ENCODE measurements around the gene TF. TPM values are rescaled to one million over a fixed set of nuclear protein-coding genes. Genes with fewer than 3 reads are reported as not detected.

Gene TF
- total and polyA plus RNA-seq, 2 of the 8 experiments (the other 6 are each of a cell fraction or from before 2014, with no cell fraction given), result 0.02 to 0.26 TPM

- H2BK12ac ChIP-seq (ENCODE audit: low read depth, low read length), result no peak overlapping the region
- no peak overlapping the region for H4K91ac ChIP-seq (replicated peaks; ENCODE audit: insufficient read length, low read length)
- no peak overlapping the region for H4K5ac ChIP-seq (ENCODE audit: insufficient read length, low read depth, low read length)
- CTCF ChIA-PET (ENCODE audit: partially characterized antibody), result interaction anchor here (0.5 to 1.5 kb wide), 4 partner anchors 12 to 376 kb away, joined by 3 to 4 read pairs (median 3); no protein-coding TSS in a partner anchor
- no peaks in the 10 kb centered on the region for H3K79me1 ChIP-seq (ENCODE audit: low read depth, low read length)
- peaks cover 0 to 1% of the 10 kb centered on the region in 2 experiments for H4K20me1 ChIP-seq (replicated peaks in 1 of 2; ENCODE audit: control insufficient read depth in 1 of 2, insufficient read depth in 2 of 2, low read length in 2 of 2)
- DNase-seq (ENCODE audit: low read depth in 1 of 2, low spot score in 2 of 2), result no peak
- H3K79me2 ChIP-seq (ENCODE audit: control insufficient read depth in 1 of 2, insufficient read depth in 2 of 2, low read length in 2 of 2), result no peaks in the 10 kb centered on the region
- no peak overlapping the region for H3K4ac ChIP-seq (replicated peaks; ENCODE audit: insufficient read length, low read depth, low read length)
- FAIRE-seq, result no peak
- no peak overlapping the region for H2BK5ac ChIP-seq (ENCODE audit: low read depth, low read length)
- POLR2A ChIA-PET (ENCODE audit: partially characterized antibody), result interaction anchor here (0.7 to 1.1 kb wide), 2 partner anchors 13 to 28 kb away, joined by 3 to 4 read pairs; no protein-coding TSS in a partner anchor
- no peak overlapping the region for H2AFZ ChIP-seq (ENCODE audit: low read length)
- no peaks in the 10 kb centered on the region for H3K4me1 ChIP-seq (replicated peaks in 1 of 4; ENCODE audit: control insufficient read depth in 3 of 4, insufficient read depth in 4 of 4, low read length in 3 of 4)
- 85% methylated on average over 3 of the region's 3 CpGs; no CpG with 5 or more reads in 1 of the 2 experiments for WGBS, 2 experiments (ENCODE audit: extremely low coverage in 1 of 2, insufficient coverage in 1 of 2, insufficient read length in 1 of 2, insufficient replicate concordance in 2 of 2, low coverage in 1 of 2, low lambda C conversion rate in 2 of 2, missing lambda C conversion rate in 1 of 2)
- H3K27me3 ChIP-seq (replicated peaks in 1 of 4; ENCODE audit: control insufficient read depth in 3 of 4, extremely low read depth in 1 of 4, insufficient read depth in 3 of 4, low read length in 3 of 4), result no peaks in the 10 kb centered on the region
- H3K9ac ChIP-seq (replicated peaks in 1 of 4; ENCODE audit: extremely low read depth in 1 of 4, low read depth in 3 of 4, low read length in 3 of 4), result no peak overlapping the region
- H2AK5ac ChIP-seq (ENCODE audit: low read depth, low read length), result no peak overlapping the region
- no peaks in the 10 kb centered on the region; a peak in 3 of 8 replicates for H3K36me3 ChIP-seq (ENCODE audit: control insufficient read depth in 2 of 4, insufficient read depth in 4 of 4, low read length in 3 of 4)
- no peak overlapping the region for H3K23ac ChIP-seq (ENCODE audit: insufficient read length)
- H2BK120ac ChIP-seq (replicated peaks; ENCODE audit: low read depth, low read length), result no peak overlapping the region
- H3K18ac ChIP-seq (ENCODE audit: extremely low read depth, low read length), result no peak overlapping the region
- H3K56ac ChIP-seq (replicated peaks; ENCODE audit: insufficient read length, low read depth, low read length), result no peak overlapping the region
- peaks cover 4% of the 10 kb centered on the region; the same call in 1 of the 2 replicates for H3K23me2 ChIP-seq (ENCODE audit: low read depth, low read length)
- no peak overlapping the region for H3K4me3 ChIP-seq (ENCODE audit: extremely low read depth in 1 of 4, insufficient read depth in 2 of 4, low read depth in 3 of 4, low read length in 4 of 4)
- no peak overlapping the region for H3K4me2 ChIP-seq (ENCODE audit: insufficient read depth in 1 of 2, low read depth in 2 of 2, low read length in 2 of 2)
- no peak overlapping the region for H2BK20ac ChIP-seq (ENCODE audit: low read length)
- no peak overlapping the region for H3K14ac ChIP-seq (ENCODE audit: insufficient read length)
- H3K27ac ChIP-seq (ENCODE audit: low read depth, low read length), result no peak overlapping the region
- H4K8ac ChIP-seq (ENCODE audit: extremely low read depth, insufficient read depth, low read length), result no peak overlapping the region
- no peak overlapping the region for H2BK15ac ChIP-seq (ENCODE audit: low read length)
- H3K9me3 ChIP-seq (ENCODE audit: insufficient read depth in 2 of 2, low read depth in 1 of 2, low read length in 1 of 2), result no peaks in the 10 kb centered on the region
- TF ChIP-seq CTBP2 (IDR thresholded peaks at IDR 0.05; ENCODE audit: borderline replicate concordance, insufficient read depth, insufficient read length, low read length) (no peak), KDM4A (IDR thresholded peaks at IDR 0.05; ENCODE audit: low read depth, low read length, severe bottlenecking) (no peak), SIRT6 (IDR thresholded peaks at IDR 0.05; ENCODE audit: low read length) (no peak), MAFK (IDR thresholded peaks at IDR 0.05; ENCODE audit: low read depth, low read length) (no peak), CTCF (IDR thresholded peaks at IDR 0.05; ENCODE audit: control extremely low read depth in 1 of 3, insufficient read depth in 1 of 3, low read depth in 1 of 3, low read length in 3 of 3) (no peak), FOSL1 (IDR thresholded peaks at IDR 0.05; ENCODE audit: insufficient read depth, low read depth, low read length) (no peak), CBX5 (IDR thresholded peaks at IDR 0.05; ENCODE audit: low read depth, low read length) (no peak), KDM1A (IDR thresholded peaks at IDR 0.05; ENCODE audit: borderline replicate concordance, low read length) (no peak), GABPA (IDR thresholded peaks at IDR 0.05; ENCODE audit: borderline replicate concordance, insufficient read depth, low read length) (no peak), RFX5 (IDR thresholded peaks at IDR 0.05; ENCODE audit: borderline replicate concordance, low read depth, low read length) (no peak)
- TF ChIP-seq, protein P1, sequence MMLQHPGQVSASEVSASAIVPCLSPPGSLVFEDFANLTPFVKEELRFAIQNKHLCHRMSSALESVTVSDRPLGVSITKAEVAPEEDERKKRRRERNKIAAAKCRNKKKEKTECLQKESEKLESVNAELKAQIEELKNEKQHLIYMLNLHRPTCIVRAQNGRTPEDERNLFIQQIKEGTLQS (IDR thresholded peaks at IDR 0.05; ENCODE audit: insufficient read depth, low read depth, low read length), result no peak
These were observed 89.2 kb downstream of the TF start for GRCh38 chr3:133835418-133835743.
